HG02763 (cell line): ENCODE data around the gene PSMG4.
"Not testable (repeated sequence)": the region's sequence is repeated elsewhere in the genome, so short reads cannot be mapped to it uniquely, and the experiment has no call there.

Experiments used
- ATAC-seq: cut with Tn5 transposase; IDR thresholded peaks from one replicate; pipeline ENCODE4 v1.9.1; 2021; ENCODE audit warnings: mild to moderate bottlenecking, moderate library complexity; ENCODE audit not compliant: unreplicated experiment

PSMG4 gene

DNA sequence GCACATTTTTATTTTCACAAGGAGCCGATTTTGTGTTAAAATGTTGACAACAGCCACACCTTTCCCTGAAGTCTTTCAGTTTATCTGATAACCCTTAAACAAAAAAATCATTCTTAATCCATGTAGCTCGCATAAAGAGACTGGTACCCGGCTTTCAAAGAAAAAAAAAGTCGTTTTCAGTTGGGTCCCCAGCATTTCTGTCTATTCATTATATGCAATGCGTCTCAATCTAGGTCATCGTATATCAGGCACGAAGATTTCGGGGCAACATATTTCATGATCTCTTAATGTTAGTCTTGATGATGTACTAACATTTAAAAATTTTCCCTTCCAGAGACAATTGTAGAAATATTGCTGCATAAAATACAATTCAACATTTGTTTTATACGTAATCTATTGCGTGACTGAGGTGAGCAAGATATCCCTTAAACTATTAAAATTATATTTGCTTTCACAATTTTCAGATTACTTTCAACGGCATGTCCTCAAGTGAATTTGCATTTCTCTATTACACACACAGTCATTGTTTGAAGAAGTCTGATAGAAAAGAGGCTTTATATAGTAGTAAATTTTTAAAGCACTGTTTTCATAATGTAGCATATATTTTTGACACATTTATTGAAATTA lies 28.4 kb upstream of the PSMG4 start:
- ATAC-seq: no peak

DNA sequence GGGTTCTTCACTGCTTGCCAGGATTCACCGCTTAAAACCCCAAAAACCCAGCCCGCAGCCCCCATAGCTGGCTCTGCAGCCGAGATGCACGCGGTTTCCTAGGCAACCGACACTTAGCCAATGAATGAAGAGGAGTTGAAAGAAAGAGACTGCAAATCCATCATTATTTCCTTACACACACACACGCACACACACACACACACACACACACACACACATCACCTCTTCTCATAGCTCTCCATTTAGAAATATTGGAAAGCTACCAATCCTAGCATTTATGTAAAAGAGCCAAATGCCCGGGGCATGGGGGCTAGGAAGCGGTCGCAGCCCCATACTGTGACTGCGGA lies 27.9 kb upstream of the PSMG4 start:
- ATAC-seq: no peak

DNA sequence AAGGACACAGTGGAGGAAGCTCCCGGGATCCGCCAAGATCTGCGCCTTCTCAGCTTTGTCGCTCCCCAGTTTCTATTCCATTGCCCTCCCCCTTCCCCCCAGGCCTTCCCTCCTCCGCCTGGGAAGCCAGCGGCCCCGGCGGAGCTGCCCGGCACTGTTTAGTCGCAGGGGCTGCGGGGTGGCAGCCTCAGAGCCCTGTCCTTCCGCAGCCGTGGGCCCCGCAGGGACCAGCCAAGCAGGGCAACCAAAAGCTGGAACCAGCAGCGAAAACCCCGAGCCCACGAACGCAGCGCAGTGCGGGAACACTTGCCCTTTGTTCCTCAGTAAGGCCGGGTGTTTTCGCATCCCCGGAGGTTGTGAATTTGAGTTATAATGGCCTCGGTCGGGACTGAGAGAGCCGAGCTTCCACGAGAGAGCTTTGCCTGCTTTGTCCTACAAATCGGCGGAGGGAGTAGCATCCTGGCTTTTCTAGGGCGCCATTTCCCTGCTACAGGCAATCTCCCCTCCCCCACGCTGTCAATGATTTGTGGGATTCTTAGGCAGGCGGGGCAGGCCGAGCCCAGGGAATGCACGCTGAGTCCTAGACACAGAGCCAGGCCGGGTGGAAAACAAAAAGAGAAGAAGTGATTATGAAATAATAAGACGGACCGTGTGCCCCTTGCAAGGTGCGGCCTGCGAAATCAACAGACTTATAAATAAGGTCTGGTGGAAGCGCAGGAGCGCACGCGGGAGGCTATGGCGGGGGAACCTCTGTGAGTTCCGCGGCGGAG lies 27.3 kb upstream of the PSMG4 start:
- ATAC-seq: no peak

DNA sequence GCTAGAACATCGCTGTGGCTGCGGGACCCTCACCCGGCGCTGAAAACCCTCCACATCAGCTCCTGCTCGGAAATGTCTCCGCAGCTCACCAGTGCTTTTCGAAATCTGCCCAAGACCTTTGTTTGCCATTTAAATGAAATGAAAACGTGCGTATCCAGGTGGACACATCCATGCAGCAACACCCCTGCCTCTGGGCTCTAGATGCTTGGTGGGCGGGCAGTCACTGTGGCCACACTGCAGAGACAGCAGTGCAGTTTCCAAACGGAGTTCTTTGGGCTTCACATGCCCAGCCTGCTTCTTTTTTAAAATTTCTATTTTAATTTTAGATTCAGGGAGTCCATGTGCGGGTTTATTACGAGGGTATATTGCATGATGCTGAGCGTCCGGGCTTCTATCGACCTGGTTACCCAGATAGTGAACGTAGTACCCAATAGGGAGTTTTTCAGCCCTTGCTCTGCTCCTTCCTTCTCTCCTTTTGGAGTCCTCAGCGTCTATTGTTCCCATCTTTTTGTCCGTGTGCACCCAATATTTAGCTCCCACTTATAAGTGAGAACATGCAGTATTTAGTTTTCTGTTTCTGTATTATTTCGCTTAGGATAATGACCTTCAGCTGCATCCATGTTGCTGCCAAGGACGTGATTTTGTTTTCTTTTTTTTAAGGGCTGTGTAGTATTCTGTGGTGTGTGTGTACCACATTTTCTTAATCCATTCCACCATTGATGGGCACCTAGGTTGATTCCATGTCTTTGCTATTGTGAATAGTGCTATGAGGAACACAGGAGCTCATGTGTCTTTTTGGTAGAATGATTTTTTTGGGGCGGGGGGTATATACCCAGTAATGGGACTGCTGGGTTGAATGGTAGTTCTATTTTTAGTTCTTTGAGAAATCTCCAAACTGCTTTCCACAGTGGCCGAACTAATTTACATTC lies 26.5 kb upstream of the PSMG4 start:
- ATAC-seq: no peak

DNA sequence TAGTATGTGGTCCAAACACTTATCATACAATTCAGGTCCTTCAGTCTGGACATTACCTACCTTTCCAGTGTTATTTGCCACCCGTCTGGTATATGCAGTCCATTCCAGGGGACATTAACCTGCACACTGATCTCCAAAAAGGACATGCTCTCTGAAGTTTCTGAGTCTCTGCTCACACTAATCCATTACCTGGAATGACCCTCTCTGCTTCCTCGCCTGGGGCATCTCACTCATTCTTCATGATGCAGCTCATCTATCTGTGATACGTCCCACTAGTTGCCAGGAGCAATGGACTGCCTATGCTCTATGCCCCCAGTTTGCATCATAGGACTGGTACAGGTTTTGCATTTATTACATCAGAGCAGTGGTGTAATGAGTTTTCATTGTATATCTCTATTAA lies 25.4 kb upstream of the PSMG4 start:
- no peak for ATAC-seq

DNA sequence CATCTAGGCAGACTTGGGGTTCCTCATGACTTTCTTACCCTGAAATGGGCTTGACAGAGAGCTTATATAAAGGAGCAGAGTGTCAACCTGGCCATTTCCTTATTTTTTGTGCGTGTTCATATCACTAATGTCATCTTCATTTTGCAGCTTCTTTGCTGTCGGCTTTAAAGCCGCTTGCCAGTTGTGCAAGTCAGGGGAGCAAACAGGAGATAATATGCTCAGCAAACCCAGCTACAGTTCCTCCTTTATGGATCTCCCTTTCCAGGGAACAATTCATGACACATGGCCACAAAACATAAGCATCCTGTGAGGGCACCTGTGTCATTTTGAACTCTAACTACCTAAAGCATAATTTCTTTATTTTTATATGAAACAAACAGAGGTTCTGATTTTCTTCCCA lies 24.8 kb upstream of the PSMG4 start:
- ATAC-seq: no peak

DNA sequence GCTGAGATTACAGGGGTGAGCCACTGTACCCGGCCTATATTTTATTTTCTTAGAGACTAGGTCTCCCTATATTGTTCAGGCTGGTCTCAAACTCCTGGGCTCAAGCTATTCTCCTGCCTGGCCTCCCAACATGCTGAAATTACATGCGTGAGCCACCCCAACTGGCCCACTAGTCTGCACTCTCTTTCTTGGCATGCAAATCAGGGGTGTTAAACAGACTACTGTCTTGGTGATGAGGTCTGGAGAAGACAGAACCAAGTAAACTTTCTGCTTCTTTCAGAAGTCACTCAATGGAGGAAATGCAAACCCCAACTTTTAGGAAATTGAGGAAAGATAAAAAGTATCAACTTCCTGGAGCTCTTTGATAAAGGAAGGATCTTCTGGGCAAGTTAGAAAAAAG lies 23.3 kb upstream of the PSMG4 start:
- ATAC-seq: no peak

DNA sequence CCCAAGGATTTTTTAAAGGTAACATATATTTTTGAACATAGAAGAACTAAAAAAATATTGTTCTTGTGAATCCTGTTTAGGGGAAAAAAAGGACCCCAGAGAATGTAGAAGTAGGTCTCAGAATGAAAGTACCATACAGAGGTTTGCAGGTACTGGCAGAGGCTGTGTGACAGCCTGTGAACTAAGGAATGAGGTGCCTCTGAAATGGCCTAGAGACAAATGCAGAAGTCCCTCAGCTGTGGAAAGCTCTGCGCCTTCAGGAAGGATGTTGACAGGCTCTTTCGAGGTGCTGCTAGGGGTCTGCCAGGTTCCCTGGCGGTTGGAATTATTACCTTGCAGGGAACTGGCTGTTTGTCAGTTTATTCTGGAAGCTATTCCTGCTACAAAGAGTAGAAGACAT lies 22.7 kb upstream of the PSMG4 start:
- ATAC-seq: no peak

DNA sequence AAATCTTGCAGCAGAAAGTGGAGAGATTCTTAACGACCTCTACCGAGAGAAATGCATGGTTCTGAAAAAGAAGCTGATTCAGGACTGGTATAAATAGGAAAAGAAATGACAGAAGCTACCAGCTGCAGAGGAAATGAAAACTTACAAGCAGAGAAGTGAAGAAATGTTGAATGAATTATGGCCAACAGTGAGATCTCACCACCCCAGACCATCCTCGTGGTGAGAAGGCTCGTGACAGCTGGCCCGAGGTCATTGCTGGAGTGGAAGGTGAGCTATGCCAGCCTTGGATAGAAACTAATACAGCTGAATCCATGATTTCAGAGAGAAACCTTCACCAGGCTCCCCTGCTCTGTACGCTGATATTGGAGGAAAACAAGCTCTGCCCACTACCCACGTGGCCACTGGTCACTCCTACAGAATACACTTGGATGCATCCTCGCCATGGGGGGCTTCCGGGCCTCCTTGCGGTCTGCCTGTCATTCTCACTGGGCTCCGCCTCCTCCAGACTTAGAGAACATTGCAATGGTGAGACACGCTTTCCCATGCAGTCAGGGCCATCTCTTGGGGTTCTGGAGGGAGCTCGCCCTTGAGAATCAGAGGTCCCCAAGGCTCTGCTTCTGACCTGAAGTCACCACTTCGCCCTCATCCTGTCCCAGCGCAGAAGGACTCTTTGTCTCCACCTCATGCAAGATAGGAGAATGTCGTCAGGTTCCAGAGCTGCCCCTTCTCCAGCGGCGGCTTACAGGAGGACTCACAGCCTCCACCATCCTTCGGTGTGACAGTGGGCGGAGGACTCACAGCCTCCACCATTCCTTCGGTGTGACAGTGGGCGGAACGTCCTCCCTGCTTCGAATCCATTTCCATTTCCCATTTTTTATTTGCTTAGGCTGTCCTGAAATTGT lies 20.7 kb upstream of the PSMG4 start:
- no peak for ATAC-seq

DNA sequence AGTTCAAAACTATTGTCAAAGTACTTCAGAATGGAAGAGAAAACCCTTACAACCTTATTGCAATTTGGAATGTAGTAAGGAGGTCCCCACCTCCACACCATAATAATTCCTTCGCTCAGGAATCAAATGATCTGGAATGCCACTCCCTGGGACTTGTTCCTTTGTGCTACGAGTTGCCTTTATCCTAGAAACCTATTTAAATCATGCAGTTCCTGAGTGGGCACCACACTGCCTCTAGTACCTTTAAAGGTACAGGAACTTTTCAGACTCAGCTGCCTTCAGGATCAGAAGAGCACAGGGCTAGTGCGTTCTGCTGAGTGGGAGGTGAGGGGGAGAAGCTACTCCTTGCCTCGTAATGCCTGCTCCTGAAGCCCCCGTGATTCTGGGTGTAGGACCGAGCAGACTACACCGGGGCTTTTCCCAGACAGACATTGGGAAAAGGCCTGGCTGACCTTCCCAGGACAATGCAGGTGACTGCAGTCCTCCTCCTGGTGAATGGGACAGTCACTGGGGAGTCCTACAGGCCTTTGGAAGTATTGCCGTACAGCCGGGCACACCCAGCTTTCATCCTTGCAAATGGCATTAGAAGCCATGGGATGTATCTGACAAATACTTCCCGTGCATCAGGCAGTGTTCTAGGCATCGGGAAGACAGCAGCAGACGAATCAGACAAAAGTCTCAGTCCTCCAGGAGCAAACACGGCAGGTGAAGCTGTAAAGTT lies 19.5 kb upstream of the PSMG4 start:
- no peak for ATAC-seq

DNA sequence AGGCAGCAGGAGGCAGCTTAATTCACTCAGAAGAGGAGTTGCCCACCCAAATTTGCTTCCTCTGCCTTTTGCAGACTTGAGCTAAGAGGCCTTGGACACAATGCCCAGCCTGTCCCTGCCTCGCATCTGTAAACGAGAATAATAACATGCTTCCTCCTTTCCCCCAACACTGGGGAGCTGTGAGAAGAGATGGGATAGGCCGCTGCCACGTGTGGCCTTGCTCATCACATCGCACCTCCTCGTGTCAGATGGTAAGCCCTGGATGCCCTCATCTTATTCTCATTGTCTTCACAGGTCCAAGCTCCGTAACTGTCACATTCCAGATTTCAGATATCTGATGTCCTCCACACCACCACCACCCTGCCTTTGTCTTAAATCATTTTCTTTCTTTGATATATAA lies 18.2 kb upstream of the PSMG4 start:
- ATAC-seq: no peak

DNA sequence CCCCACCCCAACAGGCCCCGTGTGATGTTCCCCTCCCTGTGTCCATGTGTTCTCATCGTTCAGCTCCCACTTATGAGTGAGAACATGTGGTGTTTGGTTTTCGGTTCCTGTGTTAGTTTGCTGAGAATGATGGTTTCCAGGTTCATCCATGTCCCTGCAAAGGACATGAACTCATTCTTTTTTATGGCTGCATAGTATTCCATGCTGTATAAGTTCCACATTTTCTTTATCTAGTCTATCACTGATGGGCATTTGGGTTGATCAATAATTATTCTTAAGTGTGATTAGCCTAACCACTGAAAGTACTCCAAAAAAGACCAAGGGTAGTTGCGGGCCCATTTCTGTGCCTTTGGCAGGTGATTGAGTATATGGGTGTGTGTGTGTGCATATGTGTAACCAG lies 17.0 kb upstream of the PSMG4 start:
- ATAC-seq: not testable (repeated sequence)

DNA sequence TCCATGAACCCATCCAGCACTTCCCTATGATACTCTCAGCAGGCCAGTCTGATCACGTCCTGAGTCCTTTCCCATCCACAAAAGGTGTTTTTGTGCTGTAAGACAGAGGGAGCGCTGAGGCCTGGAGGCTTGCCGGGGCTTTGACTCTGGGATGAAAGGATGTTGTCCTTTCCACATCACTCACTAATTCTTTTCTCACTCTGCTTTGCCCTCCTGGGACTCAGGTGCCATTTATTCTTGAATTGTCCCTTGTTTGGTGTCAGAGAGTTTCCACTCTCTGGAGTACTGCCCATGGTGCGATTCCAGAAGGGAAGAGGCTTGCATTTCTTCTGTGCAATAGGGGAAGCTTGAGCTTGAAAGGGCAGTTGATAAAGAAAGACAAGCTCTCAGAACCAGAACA lies 16.0 kb upstream of the PSMG4 start:
- ATAC-seq: no peak

DNA sequence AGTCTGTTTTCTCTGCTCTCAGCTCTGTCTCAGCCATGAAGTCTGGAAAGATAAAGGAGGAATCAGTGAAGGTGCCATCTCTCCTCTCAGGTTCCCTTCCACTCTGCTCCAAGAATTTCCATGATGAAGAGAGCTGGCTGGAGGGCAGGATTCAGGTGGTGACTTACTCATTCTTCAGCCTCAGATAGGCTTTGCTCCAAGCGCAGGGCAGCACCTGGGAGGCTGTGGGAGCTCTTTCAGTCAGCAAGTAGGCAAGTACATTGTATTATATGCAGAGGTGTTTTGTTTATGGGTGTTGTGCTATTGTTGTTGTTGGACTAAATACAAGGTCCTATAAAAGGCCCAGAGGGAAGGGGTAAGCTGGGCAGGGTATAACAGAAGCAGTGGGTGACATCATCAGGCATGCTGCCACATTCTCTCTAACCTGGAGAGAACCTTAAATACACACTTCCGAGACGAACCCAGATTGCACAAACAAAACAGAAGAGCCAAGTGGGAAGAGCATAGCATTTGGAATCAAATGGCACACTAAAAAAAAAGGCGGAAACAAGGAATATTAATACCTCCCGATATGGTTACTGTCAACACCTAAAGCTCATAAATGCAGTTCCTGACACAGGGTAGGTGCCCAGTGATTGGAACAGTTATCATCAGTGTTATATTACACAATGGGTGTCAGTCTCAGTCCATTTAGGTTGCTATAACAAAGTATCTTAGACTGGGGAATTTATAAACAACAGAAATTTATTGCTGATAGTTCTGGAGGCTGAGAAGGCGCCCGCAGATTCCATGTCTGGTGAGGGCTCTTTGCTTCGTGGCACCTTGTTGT lies 14.5 kb upstream of the PSMG4 start:
- ATAC-seq: no peak

DNA sequence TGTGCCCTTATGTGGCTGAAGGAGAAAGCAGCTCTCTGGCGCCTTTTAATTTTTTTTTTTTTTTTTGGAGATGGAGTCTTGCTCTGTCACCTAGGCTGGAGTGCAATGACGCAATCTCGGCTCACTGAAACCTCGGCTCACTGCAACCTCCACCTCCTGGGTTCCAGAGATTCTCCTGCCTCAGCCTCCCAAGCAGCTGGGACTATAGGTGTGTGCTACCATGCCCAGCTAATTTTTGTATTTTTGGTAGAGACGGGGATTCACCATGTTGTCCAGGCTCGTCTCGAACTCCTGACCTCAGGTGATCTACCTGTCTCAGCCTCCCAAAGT lies 13.9 kb upstream of the PSMG4 start:
- not testable (repeated sequence) for ATAC-seq

DNA sequence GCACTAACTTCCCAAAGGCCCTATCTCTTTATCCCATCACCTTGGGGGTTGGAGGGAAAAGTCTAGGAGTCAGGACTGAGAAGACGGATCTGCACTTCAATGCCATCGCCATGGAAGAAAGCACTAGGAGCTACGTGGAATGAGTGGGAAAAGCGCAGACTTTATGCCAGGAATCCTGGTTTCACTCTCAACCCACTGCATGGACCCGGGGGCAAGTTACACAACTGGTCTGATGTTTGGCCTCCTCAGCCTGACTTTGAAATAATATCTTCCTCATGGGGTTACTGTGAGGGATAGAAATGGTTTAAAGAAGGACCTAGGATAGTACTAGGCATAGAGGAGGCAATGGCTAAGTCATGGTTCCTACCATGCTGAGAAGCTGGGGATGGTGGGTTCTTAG lies 13.5 kb upstream of the PSMG4 start:
- no peak for ATAC-seq

DNA sequence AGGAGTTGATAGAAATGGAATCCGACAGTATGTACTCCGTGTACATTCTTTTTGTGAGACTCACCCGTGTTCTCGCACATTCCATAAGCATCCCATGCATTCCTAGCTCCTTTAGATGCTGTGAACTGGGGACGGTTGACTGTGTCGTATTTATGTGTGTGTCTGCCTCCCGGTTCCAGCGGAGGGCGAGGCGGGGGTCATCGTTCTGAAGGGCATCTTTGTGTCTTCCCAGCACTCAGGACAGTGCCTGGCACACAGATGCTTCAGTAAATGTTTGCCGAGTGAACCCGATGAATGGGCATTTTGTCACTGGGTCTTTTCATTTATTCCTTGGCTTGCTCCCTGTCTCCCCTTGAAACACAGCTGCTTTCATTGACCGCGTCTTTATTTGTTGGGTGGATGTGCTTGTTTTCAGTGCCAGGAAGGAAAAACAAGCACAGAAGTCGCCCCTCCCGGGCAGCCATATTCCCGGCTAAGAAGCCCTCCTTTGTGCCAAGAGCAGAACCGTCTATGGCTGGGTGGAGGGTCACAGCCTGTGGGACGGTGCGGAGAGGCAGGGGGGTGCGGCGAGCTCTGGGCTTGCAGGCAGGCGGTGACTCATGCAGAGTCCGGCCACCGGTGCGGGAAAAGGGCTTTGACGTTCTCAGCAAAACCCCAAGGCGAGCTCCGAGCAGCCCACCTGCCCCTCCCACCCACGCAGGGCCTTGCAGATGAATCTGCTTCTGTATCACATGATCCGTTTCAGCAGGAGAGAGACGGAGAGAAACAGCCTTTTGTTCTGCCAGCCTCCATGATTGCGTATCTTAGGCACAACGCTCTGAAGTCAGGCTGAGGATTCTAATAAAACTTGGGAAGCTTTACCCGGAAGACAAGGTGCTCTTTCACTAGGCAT lies 11.2 kb upstream of the PSMG4 start:
- no peak for ATAC-seq

DNA sequence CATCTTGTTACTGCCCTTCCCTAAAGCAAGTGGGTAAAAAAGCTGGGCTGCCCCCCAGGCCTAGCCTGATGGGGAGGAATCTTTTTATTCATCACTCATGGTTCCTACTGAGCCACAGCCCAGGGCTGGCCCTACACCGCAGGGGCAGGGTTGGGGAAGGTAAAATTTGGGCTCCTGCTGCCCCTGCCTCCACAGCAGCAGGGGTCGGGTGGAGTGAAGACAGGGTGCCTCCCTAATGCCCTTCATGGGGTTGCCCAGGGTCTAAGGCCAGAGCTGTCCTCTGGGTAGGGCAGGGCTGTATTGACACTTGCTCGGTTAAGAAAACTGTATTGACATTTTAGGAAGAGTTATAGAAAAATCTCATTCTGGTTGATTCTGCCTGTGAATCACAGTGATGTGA lies 8.9 kb upstream of the PSMG4 start:
- no peak for ATAC-seq
